HG02623 (cell line): Measurements from ENCODE around the gene OPHN1.

Source experiments
- ATAC-seq: cut with Tn5 transposase; IDR thresholded peaks from one replicate; pipeline ENCODE4 v1.9.1; 2021; ENCODE audit warnings: moderate library complexity; ENCODE audit not compliant: unreplicated experiment

OPHN1 gene

GRCh38 chrX:68433155-68433980 is at the start of gene OPHN1:
Gene OPHN1 (minus strand): TSS chrX:68433495. CDS start chrX:68433020, 475 bp downstream.
- ATAC-seq = no peak

GRCh38 chrX:68480969-68481368 is 47.7 kb upstream of the OPHN1 start:
- no peak for ATAC-seq

- no peak for ATAC-seq
Measured at GRCh38 chrX:68464796-68465195, 31.5 kb upstream of the OPHN1 start.

GRCh38 chrX:68463880-68464279 is 30.6 kb upstream of the OPHN1 start:
- no peak for ATAC-seq

- no peak for ATAC-seq
Measured at GRCh38 chrX:68462653-68463052, 29.4 kb upstream of the OPHN1 start.

GRCh38 chrX:68462197-68462596 is 28.9 kb upstream of the OPHN1 start:
- ATAC-seq = no peak

- ATAC-seq = no peak
Measured at GRCh38 chrX:68461576-68461975, 28.3 kb upstream of the OPHN1 start.

- no peak for ATAC-seq
Measured at GRCh38 chrX:68461093-68461492, 27.8 kb upstream of the OPHN1 start.

- no peak for ATAC-seq
Measured at GRCh38 chrX:68455151-68455510, 21.8 kb upstream of the OPHN1 start.

GRCh38 chrX:68454476-68455150 is 21.3 kb upstream of the OPHN1 start:
- ATAC-seq = no peak

- ATAC-seq = no peak
Measured at GRCh38 chrX:68451720-68452119, 18.4 kb upstream of the OPHN1 start.

GRCh38 chrX:68443155-68443868 is 10.0 kb upstream of the OPHN1 start:
- no peak for ATAC-seq

GRCh38 chrX:68440940-68441339 is 7.6 kb upstream of the OPHN1 start:
- no peak for ATAC-seq

- no peak for ATAC-seq
Measured at GRCh38 chrX:68440442-68440841, 7.1 kb upstream of the OPHN1 start.

- ATAC-seq = no peak
Measured at GRCh38 chrX:68439341-68439740, 6.0 kb upstream of the OPHN1 start.

GRCh38 chrX:68438575-68438974 is 5.3 kb upstream of the OPHN1 start:
- ATAC-seq = no peak

- no peak for ATAC-seq
Measured at GRCh38 chrX:68433981-68434299, 645 bp upstream of the OPHN1 start.

- no peak for ATAC-seq
Measured at GRCh38 chrX:68432648-68433047, 647 bp downstream of the OPHN1 start.

- no peak for ATAC-seq
Measured at GRCh38 chrX:68431836-68432235, 1.5 kb downstream of the OPHN1 start.

- no peak for ATAC-seq
Measured at GRCh38 chrX:68429216-68429615, 4.1 kb downstream of the OPHN1 start.

- ATAC-seq = no peak
Measured at GRCh38 chrX:68428431-68428830, 4.9 kb downstream of the OPHN1 start.

- ATAC-seq = no peak
Measured at GRCh38 chrX:68424719-68425118, 8.6 kb downstream of the OPHN1 start.
